ENCODE measurements around the gene CNOT3.
A peak's percentile ranks its signal among the peaks of the same experiment; 100 is the strongest.
"Not testable (repeated sequence)": the region's sequence is repeated elsewhere in the genome, so short reads cannot be mapped to it uniquely, and the experiment has no call there.

The CNOT3 gene

DNA sequence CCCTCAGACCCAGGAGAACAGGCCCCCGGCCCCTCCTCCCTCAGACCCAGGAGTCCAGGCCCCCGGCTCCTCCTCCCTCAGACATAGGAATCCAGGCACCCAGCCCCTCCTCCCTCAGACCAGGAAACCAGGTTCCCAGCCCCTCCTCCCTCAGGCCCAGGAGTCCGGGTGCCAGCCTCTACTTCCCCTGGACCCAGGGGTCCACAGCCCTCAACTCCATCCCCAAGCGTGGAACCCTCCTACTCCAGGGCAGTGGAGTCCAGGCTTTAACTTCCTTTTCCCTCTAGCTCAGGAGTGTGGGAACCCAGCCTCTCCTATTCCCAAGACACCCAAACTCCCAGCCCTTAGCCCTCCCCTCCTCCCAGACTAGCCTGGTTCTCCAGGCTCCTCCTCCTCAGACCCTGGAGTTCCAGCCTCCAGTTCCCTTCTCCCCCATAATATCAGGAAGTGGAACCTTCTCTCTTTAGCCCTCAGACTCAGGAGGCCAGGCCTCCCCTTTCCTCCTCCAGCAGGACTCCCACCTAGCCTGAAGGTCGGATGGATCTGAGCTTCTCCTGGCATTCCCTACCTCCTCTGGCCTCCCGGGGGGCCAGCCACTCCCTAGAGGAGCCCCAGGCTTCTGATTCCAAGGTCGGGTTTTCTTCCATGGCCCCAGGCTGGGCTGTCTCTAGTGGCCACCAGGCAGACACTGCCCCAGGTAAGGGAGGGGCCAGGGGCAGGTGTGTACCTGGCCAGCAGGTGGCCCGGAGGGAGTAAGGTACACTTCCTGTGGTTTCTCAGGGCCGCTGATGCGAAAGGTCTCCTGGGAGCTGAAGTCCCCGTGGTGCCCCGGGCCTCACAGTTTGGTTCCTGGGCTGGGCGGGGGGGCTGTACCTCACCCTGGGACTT is 35.2 kb downstream of the CNOT3 start, which contains the start of gene TMC4:
TSS of gene TMC4 (minus strand) at position 690 of the 888 bp plus-strand sequence. CDS start at position 647, 43 bp downstream.
- DNase-seq = no peak

DNA sequence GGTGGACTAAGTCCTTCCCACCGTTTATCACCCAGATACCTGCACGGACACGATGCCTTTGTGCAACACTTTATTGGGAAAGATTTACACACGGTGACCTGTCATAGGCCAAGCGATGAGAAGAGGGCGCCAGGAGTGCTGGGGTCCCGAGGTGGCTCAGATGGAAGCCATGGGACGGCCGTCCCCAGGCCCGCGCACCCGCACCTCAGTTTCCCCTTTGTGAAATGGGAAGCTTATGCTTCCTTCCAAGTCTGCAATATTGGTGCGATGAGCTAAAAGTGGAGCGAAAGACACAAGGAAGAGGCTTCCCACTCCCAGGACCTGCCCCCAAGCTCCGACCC is 35.8 kb downstream of the CNOT3 start:
- DNase-seq = no peak

DNA sequence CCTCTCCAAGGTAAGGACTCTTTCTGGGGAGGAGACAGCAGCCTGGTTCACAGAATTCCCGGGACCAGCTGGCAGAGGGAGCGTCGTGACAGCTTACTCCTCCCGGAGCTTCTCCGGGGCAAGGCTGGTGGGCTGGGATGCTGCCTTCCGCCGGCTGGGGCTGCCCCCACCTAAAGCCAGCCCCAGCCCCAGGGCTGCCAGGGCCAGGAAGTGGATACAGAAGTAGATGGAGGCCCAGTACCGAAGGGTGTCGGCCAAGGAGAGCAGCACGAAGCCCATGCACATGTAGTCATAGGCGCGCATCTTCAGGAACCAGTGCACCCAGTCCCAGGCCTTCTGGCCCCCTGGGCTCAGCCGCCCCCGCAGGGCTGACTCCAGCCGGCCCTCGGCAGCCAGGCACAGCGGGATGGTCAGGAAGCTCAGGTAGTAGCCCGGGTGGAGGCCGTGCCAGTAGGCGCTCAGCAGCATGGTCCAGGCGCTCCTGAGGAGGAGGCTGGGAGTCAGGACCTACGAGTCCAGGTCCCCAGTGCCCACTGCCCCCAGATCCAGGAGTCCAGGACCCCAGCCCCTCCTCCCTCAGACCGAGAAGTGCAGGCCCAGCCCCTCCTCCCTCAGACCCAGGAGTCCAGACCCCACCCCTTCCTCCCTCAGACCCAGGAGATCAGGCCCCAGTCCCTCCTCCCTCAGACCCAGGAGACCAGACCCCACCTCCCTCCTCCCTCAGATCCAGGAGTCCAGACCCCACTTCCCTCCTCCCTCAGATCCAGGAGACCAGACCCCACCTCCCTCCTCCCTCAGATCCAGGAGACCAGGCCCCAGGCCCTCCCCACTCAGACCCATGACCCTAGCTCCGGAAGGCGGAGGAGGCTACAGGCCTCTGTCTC is 36.6 kb downstream of the CNOT3 start:
- DNase-seq = no peak

DNA sequence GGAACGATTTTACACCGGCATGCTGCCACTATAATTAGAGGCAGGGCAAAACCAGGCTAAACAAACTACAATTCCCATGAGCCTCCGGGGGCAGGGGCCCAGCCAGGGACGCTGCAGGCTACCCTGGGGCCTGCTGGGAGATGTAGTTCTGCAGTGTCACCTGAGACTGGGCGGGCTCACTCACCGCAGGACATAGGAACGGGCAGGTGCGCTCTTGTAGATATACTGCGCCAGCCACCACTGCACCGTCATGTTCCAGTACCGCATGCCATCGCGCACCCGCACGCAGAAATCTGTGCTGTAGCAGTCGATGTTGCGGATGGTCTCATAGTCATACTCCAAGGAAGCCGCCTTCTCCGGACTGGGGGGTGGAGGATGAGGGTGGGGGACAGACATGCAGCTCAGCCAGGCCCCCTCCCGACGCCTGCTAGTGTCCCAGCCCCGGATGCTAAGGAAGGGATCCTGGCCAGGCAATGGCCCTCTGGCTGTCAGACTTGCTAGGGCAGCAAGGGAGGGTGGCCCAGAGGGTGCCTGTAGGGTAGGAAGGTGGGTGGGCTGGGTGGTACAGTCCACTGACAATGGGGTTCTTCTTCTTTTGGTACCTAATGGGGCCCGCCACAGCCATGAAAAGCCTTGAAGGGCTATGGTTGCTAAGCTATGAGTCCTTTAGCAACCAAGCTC is 41.2 kb downstream of the CNOT3 start:
- DNase-seq = no peak

DNA sequence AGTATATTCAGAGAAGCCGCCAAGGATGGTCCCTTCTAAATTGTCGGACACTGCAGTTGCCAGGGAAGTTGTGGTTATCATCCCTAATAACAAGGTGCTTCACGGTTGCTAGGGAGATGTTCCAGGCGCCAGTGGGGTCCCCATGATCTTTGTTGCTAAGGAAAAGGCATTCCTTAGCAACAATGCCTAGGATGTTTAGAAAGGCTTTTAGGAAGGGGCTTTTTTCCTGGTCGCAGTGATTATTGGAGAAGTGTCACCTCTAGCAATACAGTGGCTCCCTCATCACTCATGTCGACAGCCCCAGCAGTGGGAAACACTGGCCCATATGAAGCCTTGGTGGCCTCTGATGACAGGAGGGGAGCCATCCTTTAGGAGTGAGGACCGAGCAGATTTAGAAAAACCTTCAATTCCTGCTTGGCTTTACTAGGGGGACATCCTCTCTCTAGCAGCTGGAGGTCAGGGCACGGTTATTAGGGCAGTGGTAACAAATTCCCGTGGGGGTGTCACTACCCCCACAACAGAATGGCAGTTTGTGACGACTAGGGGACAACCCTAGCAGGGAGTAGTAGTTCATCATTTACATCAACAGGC is 41.8 kb downstream of the CNOT3 start:
- DNase-seq = no peak

DNA sequence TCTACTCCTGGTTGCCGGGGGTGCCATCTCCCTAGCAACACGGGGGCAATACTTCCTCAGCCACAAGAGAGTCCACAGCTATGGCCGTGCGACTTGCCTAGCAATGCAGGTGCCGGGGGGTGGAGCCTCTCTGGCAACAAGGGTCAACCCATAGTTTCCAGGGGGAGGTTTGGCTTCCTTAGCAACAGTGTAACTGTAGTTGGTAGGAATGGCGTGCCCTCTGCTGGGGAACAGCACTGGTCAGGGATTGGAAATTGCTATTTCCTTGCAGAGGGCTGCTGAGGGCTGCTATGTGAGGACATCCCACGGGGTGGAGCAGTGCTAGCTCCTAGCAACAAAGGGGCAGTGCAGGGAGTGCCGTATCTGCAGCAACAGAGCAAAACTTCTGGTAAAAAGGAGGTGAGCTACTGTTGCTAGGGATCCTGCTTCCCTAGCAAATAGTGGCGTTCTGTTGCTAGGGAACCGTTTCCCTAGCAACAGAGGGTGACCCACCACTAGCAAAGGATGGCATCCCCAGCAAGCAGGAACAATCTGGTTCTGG is 42.4 kb downstream of the CNOT3 start:
- no peak for DNase-seq

DNA sequence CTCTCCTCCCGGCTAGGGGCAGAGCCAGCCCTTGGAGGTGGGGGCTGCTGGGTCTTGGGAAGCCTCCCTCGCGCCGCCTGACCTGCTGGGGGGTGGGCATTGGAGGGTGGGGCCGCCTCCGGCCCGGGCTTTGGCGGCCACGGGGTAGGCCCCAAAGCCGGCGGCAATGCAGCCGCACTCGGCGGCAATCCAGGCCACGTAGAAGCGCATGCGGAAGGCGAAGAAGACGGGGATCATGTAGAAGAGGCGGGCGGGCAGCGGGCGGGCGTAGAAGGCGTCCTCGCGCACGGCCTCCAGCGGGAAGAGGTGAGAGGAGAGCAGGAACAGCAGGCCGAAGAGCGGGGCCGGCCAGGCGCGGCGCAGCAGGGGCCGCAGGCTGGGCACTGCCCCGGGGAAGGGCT is 43.1 kb downstream of the CNOT3 start:
- DNase-seq = no peak

DNA sequence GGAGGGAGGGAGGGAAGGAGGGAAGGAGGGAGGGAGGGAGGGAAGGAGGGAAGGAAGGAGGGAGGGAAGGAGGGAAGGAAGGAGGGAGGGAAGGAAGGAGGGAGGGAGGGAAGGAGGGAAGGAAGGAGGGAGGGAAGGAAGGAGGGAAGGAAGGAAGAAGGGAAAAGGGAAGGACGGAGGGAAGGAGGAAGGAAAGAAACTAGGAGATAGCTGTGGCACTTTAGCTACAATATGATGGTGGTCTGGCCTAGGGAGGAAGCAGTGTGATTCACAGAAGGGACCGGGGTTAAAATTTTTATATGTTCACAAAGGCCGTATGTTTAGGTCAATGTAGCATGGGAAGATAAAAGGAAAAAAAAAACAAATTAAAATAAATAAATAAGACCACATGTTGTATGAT is 44.3 kb downstream of the CNOT3 start:
- not testable (repeated sequence) for DNase-seq

DNA sequence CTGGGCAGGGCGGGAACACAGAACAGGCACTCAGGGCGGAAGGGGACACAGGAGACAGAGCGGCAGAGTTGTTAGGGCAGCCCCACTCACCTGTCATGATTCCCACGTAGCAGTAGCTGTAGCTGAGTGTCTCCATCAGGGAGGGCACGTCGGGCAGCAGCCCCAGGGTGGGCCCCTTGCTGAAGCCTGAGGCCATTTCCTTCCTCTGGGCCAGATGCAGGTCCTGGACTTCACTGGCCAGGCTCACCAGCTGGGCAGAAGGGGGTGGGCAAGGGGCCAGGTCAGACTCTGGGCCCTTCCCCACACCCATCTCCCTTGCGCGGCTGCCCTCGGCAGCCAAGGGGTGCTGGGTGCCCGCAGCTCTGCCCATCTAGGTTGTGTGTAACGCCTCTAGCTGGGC is 45.9 kb downstream of the CNOT3 start:
- no peak for DNase-seq

DNA sequence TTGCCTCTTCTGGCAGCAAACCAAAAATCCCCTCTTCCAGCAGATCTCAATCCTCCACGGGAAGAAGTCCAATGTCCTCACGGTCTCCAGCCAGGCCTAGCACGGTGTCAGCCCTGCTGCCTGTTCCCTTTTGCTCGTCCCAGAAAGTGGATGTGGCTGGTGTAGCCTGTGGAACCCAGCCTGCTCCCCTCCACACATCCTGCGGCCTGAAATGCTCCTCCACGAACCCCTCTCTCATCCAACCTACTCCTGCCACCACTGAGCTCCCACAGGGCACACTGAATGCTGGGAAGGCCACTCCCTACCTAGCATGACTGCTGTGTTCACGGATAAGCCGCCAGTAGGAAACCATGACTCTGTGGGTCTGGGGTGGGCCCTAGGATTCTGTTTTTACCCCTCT is 48.8 kb downstream of the CNOT3 start:
- DNase-seq = no peak

DNA sequence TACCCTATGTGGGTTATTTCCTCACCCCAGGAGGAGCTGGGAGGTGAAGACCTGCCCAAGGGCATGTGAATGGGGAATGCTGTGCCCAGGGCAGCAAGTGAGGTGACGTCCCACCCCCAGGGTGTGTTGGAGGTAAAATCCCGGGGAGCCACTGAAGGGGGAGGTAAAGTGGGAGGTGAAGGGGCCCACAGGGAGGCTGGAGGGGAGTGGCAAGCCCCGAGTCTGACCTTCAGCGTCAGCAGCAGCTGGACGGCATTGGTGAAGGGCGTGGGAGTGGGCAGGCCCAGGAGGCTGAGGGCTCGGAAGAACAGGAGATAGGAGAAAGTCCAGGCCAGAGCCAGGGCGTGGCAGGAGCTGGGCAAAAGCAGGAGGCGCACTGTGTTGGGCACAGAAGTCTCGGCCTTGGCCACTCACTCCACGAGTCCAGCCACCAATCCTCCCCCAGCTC is 49.4 kb downstream of the CNOT3 start:
- DNase-seq = no peak

DNA sequence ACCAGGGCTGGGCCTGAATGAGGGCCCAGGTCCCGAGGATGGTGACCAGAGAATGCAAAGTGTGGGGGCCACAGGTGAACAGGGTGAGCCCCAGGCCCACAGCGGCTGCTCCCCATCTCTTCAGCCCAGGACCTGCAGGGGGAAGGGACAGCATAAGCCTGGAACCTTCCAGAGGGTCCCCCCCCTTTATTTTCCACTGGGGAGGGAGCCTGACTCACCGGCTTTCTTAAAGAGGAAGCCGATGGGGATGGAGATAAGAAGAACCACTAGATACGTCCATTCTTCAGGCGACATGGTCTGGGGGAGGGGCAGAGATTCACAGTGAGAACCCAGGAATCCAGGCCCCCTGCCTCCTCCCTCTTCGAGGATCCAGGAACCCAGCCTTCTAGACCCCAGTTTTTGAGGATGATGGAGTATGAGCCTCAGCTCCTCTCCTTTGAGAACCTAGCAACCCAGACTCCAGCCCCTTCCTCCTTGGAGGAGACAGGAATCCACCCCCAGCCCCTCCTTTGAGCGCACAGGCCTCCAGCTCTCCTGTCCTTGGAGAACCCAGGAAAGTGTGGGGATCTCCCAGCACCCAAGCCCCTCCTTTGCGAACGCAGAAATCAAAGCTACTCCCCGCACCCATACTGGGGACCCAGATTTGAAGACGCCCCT is 50.8 kb downstream of the CNOT3 start:
- peak in 4 of 5 donors; percentile 42 to 63 (median 50) for DNase-seq

DNA sequence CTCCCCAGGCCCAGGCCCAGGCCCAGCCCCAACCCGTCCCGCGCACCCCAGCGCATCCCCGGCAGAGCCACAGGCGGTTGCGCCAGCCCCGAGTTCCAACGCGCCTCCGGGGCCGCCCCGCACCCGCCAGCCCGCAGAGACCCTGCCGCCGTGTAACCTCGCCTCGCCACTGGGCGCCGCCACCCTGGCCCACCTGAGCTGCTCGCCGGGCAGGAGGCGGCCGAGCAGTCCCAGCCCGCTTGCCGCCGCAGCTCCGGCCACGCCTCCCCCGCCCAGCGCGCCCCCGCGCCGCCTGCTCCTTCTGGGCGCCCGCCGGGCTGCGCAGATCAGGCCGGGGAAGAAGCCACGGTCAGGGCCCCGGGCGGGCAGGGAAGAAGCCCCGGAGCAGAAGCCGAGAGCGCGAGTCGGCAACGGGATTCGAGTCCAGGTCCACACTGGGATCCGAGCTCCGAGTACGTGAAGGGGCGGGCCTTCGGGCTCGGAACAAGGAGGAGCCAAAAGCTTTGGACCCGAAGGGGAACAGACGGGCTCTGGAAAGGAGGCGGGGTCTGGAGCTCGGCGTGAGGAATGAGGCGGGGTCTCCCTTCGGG is 51.7 kb downstream of the CNOT3 start, which contains the start of gene MBOAT7:
TSS of gene MBOAT7 (minus strand) at position 436 of the 590 bp plus-strand sequence. CDS start 1,072 bp downstream, outside the sequence.
- no peak for DNase-seq

DNA sequence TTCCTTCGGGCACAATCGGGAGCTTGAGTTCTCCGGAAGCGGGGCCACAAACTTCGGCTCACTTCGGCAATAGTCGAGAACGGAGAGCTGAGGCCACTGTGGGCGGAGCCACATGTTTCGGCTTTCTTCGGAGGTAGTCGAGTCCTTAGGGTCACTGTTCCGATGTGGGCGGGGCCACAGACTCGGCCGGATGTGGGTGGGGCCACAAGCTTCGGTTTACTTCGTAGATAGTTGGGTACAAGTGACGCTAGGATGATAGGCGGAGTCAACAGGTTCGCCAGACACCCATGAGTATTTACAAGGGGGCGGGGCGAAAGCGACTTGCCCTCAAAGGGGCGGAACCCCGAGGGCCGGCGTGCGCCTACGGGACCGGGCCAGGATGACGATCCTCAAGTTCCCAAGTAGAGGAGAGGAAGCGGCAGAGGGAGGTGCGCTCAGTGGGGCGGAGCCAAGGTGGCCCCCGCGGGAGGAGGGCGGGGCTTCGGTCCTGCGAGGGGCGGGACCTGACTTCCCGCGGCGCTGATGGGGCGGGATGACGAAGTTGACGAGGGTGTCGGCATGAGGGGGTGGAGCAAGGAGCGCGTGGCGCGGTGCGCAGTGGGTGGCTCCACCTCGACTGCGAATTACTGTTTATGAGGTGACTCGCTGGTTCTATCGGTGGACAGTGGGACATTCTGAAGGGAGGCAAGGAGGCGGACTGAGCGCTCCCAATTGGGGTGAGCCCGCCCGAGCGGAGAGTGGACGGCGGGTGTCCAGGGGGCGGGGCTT is 52.4 kb downstream of the CNOT3 start:
- DNase-seq = peak; percentile 99 to 100 (median 100)

DNA sequence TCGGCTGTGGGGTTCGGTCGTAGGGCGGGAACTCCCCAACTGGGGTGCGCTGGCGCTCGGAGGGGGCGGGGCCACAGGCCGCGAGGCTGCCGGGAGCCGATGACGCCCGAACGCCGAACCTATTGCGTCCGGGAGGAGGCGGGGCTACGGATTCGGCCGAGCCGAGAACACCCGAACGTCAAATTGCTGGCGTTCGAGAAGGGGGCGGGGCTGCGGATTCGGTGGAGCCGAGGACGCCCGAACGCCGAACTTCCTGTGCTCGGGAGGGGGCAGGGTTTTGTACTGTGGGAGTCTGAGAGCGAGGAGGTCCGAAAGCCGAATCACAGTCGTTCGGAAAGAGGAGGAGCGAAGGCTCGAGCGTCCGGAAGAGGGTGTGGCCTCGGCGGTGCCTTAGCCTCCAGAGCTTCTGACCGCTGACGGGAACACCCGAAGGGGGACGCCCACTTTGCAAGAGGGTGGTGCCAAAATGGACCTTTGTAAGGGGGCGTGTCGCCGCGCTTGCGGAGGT is 53.0 kb downstream of the CNOT3 start:
- peak; percentile 100 for DNase-seq

DNA sequence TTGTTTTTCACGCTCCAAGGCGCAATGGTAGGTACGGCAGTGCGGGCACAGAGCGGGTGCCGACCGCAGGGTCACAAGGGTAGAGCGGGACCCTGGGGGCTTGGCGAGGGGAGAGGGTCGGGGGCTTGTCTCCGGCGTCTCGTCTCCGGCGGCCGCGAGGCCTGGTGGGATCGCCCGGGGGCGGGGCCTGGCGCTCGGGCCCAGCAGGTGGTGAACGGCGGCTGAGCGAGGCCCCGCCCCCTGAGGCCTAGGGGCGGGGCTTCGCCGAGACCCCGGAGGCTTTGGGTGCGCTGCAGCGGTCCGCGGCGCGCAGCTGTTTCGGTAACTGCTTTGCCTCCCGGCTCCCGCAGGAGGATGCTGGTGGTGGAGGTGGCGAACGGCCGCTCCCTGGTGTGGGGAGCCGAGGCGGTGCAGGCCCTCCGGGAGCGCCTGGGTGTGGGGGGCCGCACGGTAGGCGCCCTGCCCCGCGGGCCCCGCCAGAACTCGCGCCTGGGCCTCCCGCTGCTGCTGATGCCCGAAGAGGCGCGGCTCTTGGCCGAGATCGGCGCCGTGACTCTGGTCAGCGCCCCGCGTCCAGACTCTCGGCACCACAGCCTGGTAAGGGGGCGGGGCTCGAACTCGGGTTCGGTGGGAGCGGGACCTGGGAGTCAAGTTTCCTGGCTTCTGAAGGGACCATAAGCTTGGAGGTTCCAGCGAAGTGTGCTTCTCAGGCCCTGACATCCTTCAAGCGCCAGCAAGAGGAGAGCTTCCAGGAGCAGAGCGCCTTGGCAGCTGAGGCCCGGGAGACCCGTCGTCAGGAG is 53.6 kb downstream of the CNOT3 start, which contains the start of gene TSEN34:
TSS of gene TSEN34 (plus strand) at position 298 of the 800 bp plus-strand sequence. CDS start at position 355, 57 bp downstream.
- peak; percentile 82 to 93 (median 84) for DNase-seq

DNA sequence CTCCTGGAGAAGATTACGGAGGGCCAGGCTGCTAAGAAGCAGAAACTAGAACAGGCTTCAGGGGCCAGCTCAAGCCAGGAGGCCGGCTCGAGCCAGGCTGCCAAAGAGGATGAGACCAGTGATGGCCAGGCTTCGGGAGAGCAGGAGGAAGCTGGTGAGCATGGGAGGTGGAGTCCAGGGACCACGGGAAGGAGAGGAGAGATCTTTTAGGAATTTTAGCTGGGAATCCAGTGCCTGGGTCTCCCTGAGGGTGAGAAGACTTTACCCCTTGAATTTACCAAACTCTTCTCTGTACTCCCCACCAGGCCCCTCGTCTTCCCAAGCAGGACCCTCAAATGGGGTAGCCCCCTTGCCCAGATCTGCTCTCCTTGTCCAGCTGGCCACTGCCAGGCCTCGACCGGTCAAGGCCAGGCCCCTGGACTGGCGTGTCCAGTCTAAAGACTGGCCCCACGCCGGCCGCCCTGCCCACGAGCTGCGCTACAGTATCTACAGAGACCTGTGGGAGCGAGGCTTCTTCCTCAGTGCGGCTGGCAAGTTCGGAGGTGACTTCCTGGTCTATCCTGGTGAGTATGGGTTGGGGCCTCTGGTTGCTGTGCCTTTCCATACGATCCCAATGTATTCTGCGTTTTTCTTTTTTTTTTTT is 54.4 kb downstream of the CNOT3 start:
- DNase-seq = no peak

DNA sequence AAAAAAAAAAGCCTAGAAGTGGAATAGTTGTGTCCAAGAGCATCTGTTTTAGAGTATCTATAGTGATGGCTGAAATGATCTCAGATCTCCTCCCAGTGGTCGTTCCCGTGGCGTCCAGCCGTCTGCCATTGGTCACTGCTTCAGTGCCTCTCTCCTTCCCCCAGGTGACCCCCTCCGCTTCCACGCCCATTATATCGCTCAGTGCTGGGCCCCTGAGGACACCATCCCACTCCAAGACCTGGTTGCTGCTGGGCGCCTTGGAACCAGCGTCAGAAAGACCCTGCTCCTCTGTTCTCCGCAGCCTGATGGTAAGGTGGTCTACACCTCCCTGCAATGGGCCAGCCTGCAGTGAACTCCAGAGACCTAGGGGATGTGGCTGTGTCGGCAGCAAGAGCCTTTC is 55.4 kb downstream of the CNOT3 start:
- DNase-seq = no peak

DNA sequence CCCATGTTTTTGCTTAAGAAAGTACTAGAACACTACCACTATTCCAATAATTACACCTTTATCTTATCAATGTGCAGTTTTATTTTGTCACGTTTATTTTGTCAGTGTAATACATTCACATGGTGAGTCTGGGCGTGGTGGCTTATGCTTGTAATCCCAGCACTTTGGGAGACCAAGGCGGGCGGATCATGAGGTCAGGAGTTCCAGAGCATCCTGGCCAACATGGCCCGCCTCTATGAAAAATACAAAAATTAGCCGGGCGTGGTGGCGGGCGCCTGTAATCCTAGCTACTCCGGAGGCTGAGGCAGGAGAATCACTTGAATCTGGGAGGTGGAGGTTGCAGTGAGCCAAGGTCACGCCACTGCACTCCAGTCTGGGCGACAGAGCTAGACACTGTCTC is 56.9 kb downstream of the CNOT3 start:
- DNase-seq = not testable (repeated sequence)

Data from T-helper 1 cell (primary cell).